SK-N-MC (cell line): ENCODE data around the gene HM13.

ENCODE experiments used
- EZH2 ChIP-seq: fragments of 200-600 bp; sonication (generic); IDR thresholded peaks from one replicate; pipeline ENCODE4 v1.6.1; 2017; ENCODE audit warnings: antibody characterized with exemption
- FOXP2 ChIP-seq: optimal IDR thresholded peaks from 2 replicates; pipeline ENCODE3; 2011; ENCODE audit warnings: mild to moderate bottlenecking, moderate library complexity; ENCODE audit not compliant: insufficient read depth; ENCODE audit errors: extremely low read length, control extremely low read depth
- POLR2AphosphoS5 ChIP-seq: IDR thresholded peaks from 2 replicates; pipeline ENCODE4 v1.6.1; 2012; ENCODE audit warnings: mild to moderate bottlenecking, low read depth, low read length, borderline replicate concordance

GRCh38 chr20:31581391-31581790, 67.1 kb downstream of the HM13 start:
- TF ChIP-seq POLR2AphosphoS5 (no peak), EZH2 (no peak), FOXP2 (no peak)
